Loucy (cell line): ENCODE results near the gene NBL1.

Source experiments
- EZH2phosphoT487 ChIP-seq: fragments of 200-600 bp; IDR thresholded peaks from 2 replicates; pipeline ENCODE4 v1.6.1; 2018; ENCODE audit warnings: antibody characterized with exemption, mild to moderate bottlenecking, moderate library complexity, borderline replicate concordance
- TF ChIP-seq, protein P1 (sequence below): fragments of 200-600 bp; sonication (generic); conservative IDR thresholded peaks from 2 replicates; pipeline ENCODE4 v1.5.1; 2014; ENCODE audit warnings: mild to moderate bottlenecking, antibody characterized with exemption, low read length

GRCh38 chr1:19620786-19621185, 23.3 kb upstream of the NBL1 start:
- TF ChIP-seq EZH2phosphoT487, result no peak
- TF ChIP-seq, protein P1, sequence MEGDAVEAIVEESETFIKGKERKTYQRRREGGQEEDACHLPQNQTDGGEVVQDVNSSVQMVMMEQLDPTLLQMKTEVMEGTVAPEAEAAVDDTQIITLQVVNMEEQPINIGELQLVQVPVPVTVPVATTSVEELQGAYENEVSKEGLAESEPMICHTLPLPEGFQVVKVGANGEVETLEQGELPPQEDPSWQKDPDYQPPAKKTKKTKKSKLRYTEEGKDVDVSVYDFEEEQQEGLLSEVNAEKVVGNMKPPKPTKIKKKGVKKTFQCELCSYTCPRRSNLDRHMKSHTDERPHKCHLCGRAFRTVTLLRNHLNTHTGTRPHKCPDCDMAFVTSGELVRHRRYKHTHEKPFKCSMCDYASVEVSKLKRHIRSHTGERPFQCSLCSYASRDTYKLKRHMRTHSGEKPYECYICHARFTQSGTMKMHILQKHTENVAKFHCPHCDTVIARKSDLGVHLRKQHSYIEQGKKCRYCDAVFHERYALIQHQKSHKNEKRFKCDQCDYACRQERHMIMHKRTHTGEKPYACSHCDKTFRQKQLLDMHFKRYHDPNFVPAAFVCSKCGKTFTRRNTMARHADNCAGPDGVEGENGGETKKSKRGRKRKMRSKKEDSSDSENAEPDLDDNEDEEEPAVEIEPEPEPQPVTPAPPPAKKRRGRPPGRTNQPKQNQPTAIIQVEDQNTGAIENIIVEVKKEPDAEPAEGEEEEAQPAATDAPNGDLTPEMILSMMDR, result no peak
